Naive thymus-derived CD4-positive, alpha-beta T cell (primary cell): ENCODE results near the gene PON1. TPM values are rescaled to one million over a fixed set of nuclear protein-coding genes. Genes with fewer than 3 reads are reported as not detected.

Experiments used
- ATAC-seq: fragments of 150-1000 bp; cut with Tn5 transposase; 2 replicates; pipeline ENCODE4 v1.10.0; 2021; ENCODE audit warnings: mild to moderate bottlenecking, moderate library complexity
- CTCF ChIA-PET: fragments of 350-600 bp; sonication (Branson Sonifier 250); formaldehyde crosslinking; loops from one replicate; lab custom pipeline; 2021; ENCODE audit warnings: antibody characterized with exemption; lab: Charles Lee
- POLR2A ChIA-PET: fragments of 350-600 bp; sonication (Branson Sonifier 250); formaldehyde crosslinking; loops from one replicate; lab custom pipeline; 2021; ENCODE audit warnings: antibody characterized with exemption, inconsistent platforms; lab: Charles Lee
- DNase-seq, 9 donors: peaks; one replicate each; pipeline versions ENCODE4 v3.0.0 to v3.0.0-alpha.2; 2020 to 2022; ENCODE audit warnings: mixed read lengths in 1 of 9
- H3K27ac ChIP-seq: one replicate; pipeline ENCODE4 v1.7.0; 2013; ENCODE audit warnings: mild to moderate bottlenecking, low read depth, low read length, moderate library complexity
- H3K27me3 ChIP-seq, 2 donors: one replicate each; pipeline ENCODE4 v1.7.0; 2013; ENCODE audit warnings: low read length in 2 of 2, mild to moderate bottlenecking in 2 of 2, moderate library complexity in 2 of 2; ENCODE audit not compliant: control insufficient read depth in 2 of 2, insufficient read depth in 2 of 2
- H3K36me3 ChIP-seq, 3 experiments: 1 replicate in 2 of 3; 2 replicates in 1 of 3; pipeline ENCODE4 v1.7.0; 2013; ENCODE audit warnings: low read length in 3 of 3, mild to moderate bottlenecking in 3 of 3, moderate library complexity in 1 of 3; ENCODE audit not compliant: insufficient read depth in 3 of 3, control insufficient read depth in 2 of 3
- H3K4me1 ChIP-seq, 2 donors: one replicate each; pipeline ENCODE4 v1.7.0; 2013; ENCODE audit warnings: low read length in 2 of 2, mild to moderate bottlenecking in 2 of 2, moderate library complexity in 1 of 2; ENCODE audit not compliant: control insufficient read depth in 2 of 2, insufficient read depth in 2 of 2
- H3K4me3 ChIP-seq: 2 replicates; pipeline ENCODE4 v1.7.0; 2013; ENCODE audit warnings: mild to moderate bottlenecking, low read length
- H3K9me3 ChIP-seq, 3 experiments: 1 replicate in 2 of 3; 2 replicates in 1 of 3; pipeline ENCODE4 v1.7.0; 2013; ENCODE audit warnings: low read length in 3 of 3; ENCODE audit not compliant: control insufficient read depth in 2 of 3
- H3K27ac Mint-ChIP-seq, 9 donors: one replicate each; pipeline ENCODE4 v1.8.0; 2020 to 2022; ENCODE audit warnings: mixed read lengths in 9 of 9, mild to moderate bottlenecking in 8 of 9, moderate library complexity in 5 of 9, inconsistent platforms in 2 of 9
- H3K27me3 Mint-ChIP-seq, 5 donors: one replicate each; pipeline ENCODE4 v1.8.0; 2021 to 2022; ENCODE audit warnings: mixed read lengths in 5 of 5, mild to moderate bottlenecking in 1 of 5
- H3K36me3 Mint-ChIP-seq, 5 donors: one replicate each; pipeline ENCODE4 v1.8.0; 2020 to 2022; ENCODE audit warnings: mixed read lengths in 5 of 5, mild to moderate bottlenecking in 3 of 5, inconsistent platforms in 1 of 5
- H3K4me1 Mint-ChIP-seq, 7 donors: one replicate each; pipeline ENCODE4 v1.8.0; 2020 to 2022; ENCODE audit warnings: mixed read lengths in 7 of 7, mild to moderate bottlenecking in 3 of 7, inconsistent platforms in 1 of 7
- H3K4me3 Mint-ChIP-seq, 10 donors: one replicate each; pipeline ENCODE4 v1.8.0; 2020 to 2022; ENCODE audit warnings: mild to moderate bottlenecking in 10 of 10, mixed read lengths in 10 of 10, moderate library complexity in 6 of 10, inconsistent platforms in 2 of 10
- H3K9me3 Mint-ChIP-seq, 11 donors: one replicate each; pipeline ENCODE4 v1.8.0; 2020 to 2022; ENCODE audit warnings: mixed read lengths in 11 of 11, mild to moderate bottlenecking in 4 of 11, inconsistent platforms in 1 of 11, moderate library complexity in 1 of 11
- intact Hi-C, 2 donors: fragments of 100-400 bp; cut with micrococcal nuclease; formaldehyde crosslinking; loops; one replicate each; pipeline ENCODE4 v1.15.1; 2023
- polyA plus RNA-seq, 2 donors: library from polyadenylated mRNA; unstranded; fragments of 300-500 nt; fragmentation: Illumina TruSeq; gene quantifications; one replicate each; pipeline ENCODE4 v1.2.3, GENCODE V29; 2021
- total RNA-seq, 6 experiments: library from RNA in 5 of 6; stranded (reverse) in 5 of 6; gene quantifications; 1 replicate in 5 of 6; 2 replicates in 1 of 6; pipeline ENCODE4 v1.2.3 and lab custom pipeline; 2021 to 2026

PON1 gene
- total and polyA plus RNA-seq, 7 experiments from 2014 or later, result not detected

DNA sequence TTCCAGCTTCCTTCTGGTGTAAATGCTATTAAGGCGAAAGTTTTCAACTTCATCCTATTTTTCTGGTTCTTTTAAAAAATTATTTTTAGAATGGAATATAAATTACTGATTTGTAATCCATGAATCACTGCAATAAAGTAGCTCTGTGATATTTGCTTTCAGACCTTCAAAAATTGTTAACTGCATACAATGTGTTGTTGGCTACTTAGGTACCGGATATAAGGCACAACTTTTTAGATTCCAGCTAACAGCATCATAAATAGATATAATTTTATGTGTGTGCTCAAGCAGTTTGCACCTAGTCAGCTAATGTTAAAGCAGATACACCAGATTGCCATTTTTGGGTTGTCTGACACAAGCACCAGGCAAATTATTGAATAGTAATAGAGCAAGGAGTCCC is 58.7 kb downstream of the PON1 start:
- Histone ChIP-seq H3K36me3 (no peaks in the 10 kb centered on the region), H3K4me3 (no peak overlapping the region), H3K27ac (no peak overlapping the region), H3K4me1 (no peaks in the 10 kb centered on the region), H3K9me3 (no peaks in the 10 kb centered on the region), H3K27me3 (no peaks in the 10 kb centered on the region)
- ChIA-PET POLR2A (no interaction called here), CTCF (no interaction called here)
- DNase-seq (no peak), ATAC-seq (no peak)
- intact Hi-C loops, result no loop called here
- Mint-ChIP-seq H3K4me3 (no peak overlapping the region), H3K27me3 (peaks cover 0 to under 1% (median 0%) of the 10 kb centered on the region in 5 donors), H3K36me3 (no peaks in the 10 kb centered on the region), H3K27ac (no peak overlapping the region), H3K4me1 (no peaks in the 10 kb centered on the region), H3K9me3 (no peaks in the 10 kb centered on the region)

DNA sequence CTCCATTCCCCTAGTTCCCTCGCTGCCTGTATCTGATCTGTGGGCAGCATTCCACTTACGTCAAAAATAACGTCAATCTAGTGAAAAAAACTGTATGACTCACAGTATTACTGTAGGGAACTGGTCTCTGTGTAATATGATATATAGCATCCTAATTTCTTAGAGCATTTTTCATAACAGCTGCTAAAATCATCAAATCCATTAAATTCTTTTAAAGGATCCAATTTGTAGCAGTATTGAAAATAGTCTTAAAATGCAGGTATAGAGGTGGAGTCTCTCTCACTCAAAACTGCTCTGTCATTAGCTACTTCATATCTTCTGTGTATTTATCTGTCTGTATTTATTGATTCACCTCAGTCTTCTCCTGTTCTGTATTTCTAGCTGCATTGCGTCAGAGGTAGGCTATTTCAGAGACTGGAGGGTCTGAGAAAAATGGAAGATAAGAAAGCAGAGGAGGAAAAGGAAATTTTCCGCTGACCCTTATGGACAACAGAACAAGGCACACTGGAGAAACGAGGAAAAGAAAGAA is 59.9 kb downstream of the PON1 start:
- Mint-ChIP-seq H3K4me1 (no peaks in the 10 kb centered on the region), H3K9me3 (no peaks in the 10 kb centered on the region), H3K36me3 (no peaks in the 10 kb centered on the region), H3K4me3 (no peak overlapping the region), H3K27me3 (no peaks in the 10 kb centered on the region), H3K27ac (no peak overlapping the region)
- CTCF ChIA-PET, result no interaction called here
- no peaks in the 10 kb centered on the region for H3K4me1 ChIP-seq
- POLR2A ChIA-PET, result no interaction called here
- H3K9me3 ChIP-seq, result no peaks in the 10 kb centered on the region
- ATAC-seq (no peak), DNase-seq (no peak)
- no peaks in the 10 kb centered on the region for H3K36me3 ChIP-seq
- intact Hi-C loops, result no loop called here
- H3K27me3 ChIP-seq, result no peaks in the 10 kb centered on the region
- no peak overlapping the region for H3K4me3 ChIP-seq
- H3K27ac ChIP-seq, result no peak overlapping the region

DNA sequence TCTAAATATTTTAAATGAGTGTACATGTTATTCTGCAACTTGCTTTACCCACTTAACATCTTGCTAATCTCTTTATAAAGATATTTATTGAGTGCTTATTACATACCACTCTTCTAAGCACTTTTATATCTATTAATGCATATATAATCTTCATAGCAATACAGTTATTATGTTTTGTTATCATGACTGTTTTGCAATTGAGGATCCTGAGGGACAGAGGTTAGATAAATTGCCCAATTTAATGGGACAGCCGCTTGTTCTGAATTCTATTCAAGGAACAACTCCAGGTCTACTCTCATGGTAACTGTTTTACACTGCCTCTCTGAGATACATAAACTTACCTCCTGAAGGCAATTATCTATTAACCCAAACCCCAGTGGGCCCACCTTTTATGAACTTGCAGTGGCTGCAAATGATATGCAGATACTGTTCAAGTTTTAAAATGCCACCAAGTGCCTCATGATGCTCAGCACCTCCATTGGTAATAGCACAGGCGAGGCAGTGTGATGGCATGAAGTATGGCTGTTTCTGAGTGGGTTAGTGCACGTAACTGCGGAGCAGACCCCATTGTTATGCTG is 60.5 kb downstream of the PON1 start:
- ChIA-PET CTCF (no interaction called here), POLR2A (no interaction called here)
- Histone ChIP-seq H3K9me3 (no peaks in the 10 kb centered on the region), H3K4me1 (no peaks in the 10 kb centered on the region), H3K27me3 (no peaks in the 10 kb centered on the region), H3K36me3 (no peaks in the 10 kb centered on the region), H3K4me3 (no peak overlapping the region), H3K27ac (no peak overlapping the region)
- Mint-ChIP-seq H3K27ac (no peak overlapping the region), H3K4me3 (no peak overlapping the region), H3K27me3 (no peaks in the 10 kb centered on the region), H3K4me1 (no peaks in the 10 kb centered on the region), H3K36me3 (no peaks in the 10 kb centered on the region), H3K9me3 (no peaks in the 10 kb centered on the region)
- DNase-seq (no peak), ATAC-seq (no peak)
- intact Hi-C loops, result no loop called here

DNA sequence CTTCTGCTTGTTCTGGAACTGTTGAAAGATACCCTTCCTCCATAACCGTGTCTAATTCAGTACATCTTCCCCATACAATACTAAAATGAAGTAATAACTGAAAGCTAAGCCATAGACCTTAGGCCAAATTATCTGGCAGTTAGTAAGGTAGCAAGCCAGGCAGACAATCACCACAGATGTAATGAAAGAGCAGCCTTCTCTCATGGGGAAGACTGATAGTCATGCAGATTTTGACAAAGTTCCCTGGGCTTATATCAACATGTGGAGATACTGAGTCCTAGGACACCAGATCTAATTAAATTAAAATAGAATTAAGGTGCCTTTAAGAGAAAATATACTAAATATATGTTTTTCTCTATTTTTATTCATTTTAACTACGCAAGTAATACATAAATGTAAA is 61.5 kb downstream of the PON1 start:
- no peak overlapping the region for H3K27ac Mint-ChIP-seq
- ChIA-PET CTCF (no interaction called here), POLR2A (no interaction called here)
- H3K9me3 Mint-ChIP-seq, result no peaks in the 10 kb centered on the region
- no peaks in the 10 kb centered on the region for H3K27me3 Mint-ChIP-seq
- no peak for DNase-seq
- Histone ChIP-seq H3K4me1 (no peaks in the 10 kb centered on the region), H3K27ac (no peak overlapping the region), H3K4me3 (no peak overlapping the region), H3K27me3 (no peaks in the 10 kb centered on the region), H3K36me3 (no peaks in the 10 kb centered on the region), H3K9me3 (no peaks in the 10 kb centered on the region)
- no peak overlapping the region for H3K4me3 Mint-ChIP-seq
- intact Hi-C loops, result no loop called here
- H3K4me1 Mint-ChIP-seq, result no peaks in the 10 kb centered on the region
- no peak for ATAC-seq
- H3K36me3 Mint-ChIP-seq, result no peaks in the 10 kb centered on the region

DNA sequence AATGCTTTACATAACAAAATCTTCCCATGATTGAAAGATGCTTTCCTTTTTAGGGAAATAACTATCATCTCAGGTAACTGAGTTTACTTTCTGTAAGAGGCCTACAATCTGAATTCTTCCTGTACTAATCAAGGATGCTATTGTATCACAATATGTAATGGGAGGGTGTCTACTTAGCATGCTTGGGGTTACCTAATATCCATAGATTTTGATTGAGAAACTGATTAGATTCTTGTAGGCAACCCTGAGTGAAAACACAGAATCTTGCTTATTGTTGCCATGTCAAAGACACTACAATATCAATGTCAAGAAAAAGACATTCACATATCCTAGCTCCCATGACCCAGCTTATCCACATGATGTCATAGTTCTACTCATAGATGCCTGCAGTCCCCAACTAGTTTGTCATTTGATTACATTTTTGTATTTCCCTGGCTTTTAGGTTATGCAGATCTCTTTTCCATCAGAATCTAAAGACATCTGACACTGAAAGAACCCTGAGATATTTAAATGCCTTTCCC is 62.4 kb downstream of the PON1 start:
- Histone ChIP-seq H3K27me3 (no peaks in the 10 kb centered on the region), H3K4me3 (no peak overlapping the region), H3K4me1 (no peaks in the 10 kb centered on the region), H3K27ac (no peak overlapping the region), H3K9me3 (no peaks in the 10 kb centered on the region), H3K36me3 (no peaks in the 10 kb centered on the region)
- ChIA-PET CTCF (no interaction called here), POLR2A (no interaction called here)
- H3K27me3 Mint-ChIP-seq, result no peaks in the 10 kb centered on the region
- no peak overlapping the region for H3K4me3 Mint-ChIP-seq
- no peak overlapping the region for H3K27ac Mint-ChIP-seq
- no peaks in the 10 kb centered on the region for H3K9me3 Mint-ChIP-seq
- intact Hi-C loops, result no loop called here
- DNase-seq (no peak), ATAC-seq (no peak)
- no peaks in the 10 kb centered on the region for H3K4me1 Mint-ChIP-seq
- H3K36me3 Mint-ChIP-seq, result no peaks in the 10 kb centered on the region

DNA sequence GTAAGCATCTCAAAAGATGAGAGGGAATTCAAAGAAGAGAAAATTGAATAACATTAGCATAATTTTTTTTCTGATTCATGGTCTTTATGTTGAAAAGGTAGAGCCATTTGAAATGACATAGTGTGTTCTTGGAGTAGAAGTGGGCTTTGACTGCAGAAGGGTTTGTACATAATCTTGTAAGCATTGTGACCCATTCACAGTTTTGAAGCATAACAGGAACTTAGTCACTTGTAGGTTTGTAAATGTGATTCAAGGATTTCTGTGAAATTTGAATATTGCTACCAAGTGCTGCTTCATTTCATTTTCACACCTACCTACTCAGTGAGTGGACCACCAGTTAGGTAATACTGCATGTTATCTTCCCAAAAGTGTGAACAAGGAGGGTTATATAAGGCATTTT is 68.6 kb downstream of the PON1 start:
- Histone ChIP-seq H3K36me3 (no peaks in the 10 kb centered on the region), H3K27ac (no peak overlapping the region), H3K4me3 (no peak overlapping the region), H3K4me1 (no peaks in the 10 kb centered on the region), H3K9me3 (no peaks in the 10 kb centered on the region), H3K27me3 (no peaks in the 10 kb centered on the region)
- DNase-seq, result no peak
- Mint-ChIP-seq H3K36me3 (no peaks in the 10 kb centered on the region), H3K4me3 (no peak overlapping the region), H3K9me3 (no peaks in the 10 kb centered on the region), H3K27me3 (peaks cover 0 to 14% (median 4%) of the 10 kb centered on the region in 5 donors), H3K27ac (no peak overlapping the region), H3K4me1 (no peaks in the 10 kb centered on the region)
- POLR2A ChIA-PET, result no interaction called here
- intact Hi-C loops, result no loop called here
- CTCF ChIA-PET, result no interaction called here
- ATAC-seq, result no peak

DNA sequence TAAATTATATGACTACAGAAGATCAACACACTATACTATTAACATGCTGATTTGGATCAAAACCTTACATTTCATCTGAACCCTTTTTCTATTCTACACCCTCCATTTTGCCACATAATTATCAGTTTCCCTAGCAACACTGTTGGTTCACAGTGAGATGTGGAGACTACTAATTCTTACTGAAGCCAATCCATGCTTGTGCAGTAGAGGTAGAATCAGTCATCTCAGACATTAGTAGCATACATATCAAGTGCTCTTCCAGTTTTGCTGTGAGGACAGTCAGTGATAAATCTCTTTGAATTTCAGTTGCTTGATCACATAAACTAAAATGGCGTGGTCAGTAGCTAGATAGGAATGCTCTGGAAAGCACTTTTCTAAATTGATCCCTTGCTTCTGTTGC is 70.3 kb downstream of the PON1 start:
- H3K27me3 Mint-ChIP-seq, result peaks cover 0 to 14% (median 4%) of the 10 kb centered on the region in 5 donors
- Histone ChIP-seq H3K36me3 (no peaks in the 10 kb centered on the region), H3K9me3 (no peaks in the 10 kb centered on the region), H3K4me3 (no peak overlapping the region), H3K27ac (no peak overlapping the region), H3K27me3 (no peaks in the 10 kb centered on the region), H3K4me1 (no peaks in the 10 kb centered on the region)
- H3K4me3 Mint-ChIP-seq, result no peak overlapping the region
- no peaks in the 10 kb centered on the region for H3K9me3 Mint-ChIP-seq
- ChIA-PET POLR2A (no interaction called here), CTCF (no interaction called here)
- ATAC-seq, result no peak
- H3K36me3 Mint-ChIP-seq, result no peaks in the 10 kb centered on the region
- intact Hi-C loops, result no loop called here
- no peaks in the 10 kb centered on the region for H3K4me1 Mint-ChIP-seq
- no peak overlapping the region for H3K27ac Mint-ChIP-seq
- DNase-seq, result no peak
